Suprapubic skin (tissue), 4 donors: ENCODE measurements around the gene PROKR1. TPM values are rescaled to one million over a fixed set of nuclear protein-coding genes. Genes with fewer than 3 reads are reported as not detected.

Experiments used
- DNase-seq, 2 donors: peaks; one replicate each; pipeline ENCODE4 v3.0.0-alpha.2; 2019; ENCODE audit warnings: low spot score in 2 of 2
- H3K27ac ChIP-seq: fragments of 200-600 bp; sonication (generic); one replicate; pipeline ENCODE4 v1.5.1; 2019
- H3K27me3 ChIP-seq: fragments of 200-600 bp; sonication (generic); one replicate; pipeline ENCODE4 v1.5.1; 2019
- H3K36me3 ChIP-seq: fragments of 200-600 bp; sonication (generic); one replicate; pipeline ENCODE4 v1.5.1; 2019
- H3K4me1 ChIP-seq: fragments of 200-600 bp; sonication (generic); one replicate; pipeline ENCODE4 v1.5.1; 2019
- H3K4me3 ChIP-seq: fragments of 200-600 bp; sonication (generic); one replicate; pipeline ENCODE4 v1.5.1; 2019; ENCODE audit warnings: mild to moderate bottlenecking
- H3K9me3 ChIP-seq: fragments of 200-600 bp; sonication (generic); one replicate; pipeline ENCODE4 v1.5.1; 2019
- CTCF ChIP-seq, 2 donors: fragments of 200-600 bp in 1 of 2; fragments of 450-650 bp in 1 of 2; sonication (generic) in 1 of 2; IDR thresholded peaks; one replicate each; pipeline ENCODE4 v1.5.1; 2016 to 2019; ENCODE audit warnings: antibody characterized with exemption in 2 of 2, mild to moderate bottlenecking in 1 of 2, moderate library complexity in 1 of 2
- EP300 ChIP-seq: sonication (generic); formaldehyde crosslinking; IDR thresholded peaks from one replicate; pipeline ENCODE4 v1.6.1; 2017; ENCODE audit warnings: antibody characterized with exemption
- POLR2A ChIP-seq, 2 donors: fragments of 450-650 bp; IDR thresholded peaks; one replicate each; pipeline ENCODE4 v1.6.1; 2017; ENCODE audit warnings: antibody characterized with exemption in 2 of 2, mild to moderate bottlenecking in 2 of 2, moderate library complexity in 2 of 2
- POLR2AphosphoS5 ChIP-seq, 3 donors: sonication (generic); formaldehyde crosslinking; IDR thresholded peaks; one replicate each; pipeline ENCODE4 v1.6.1; 2017; ENCODE audit warnings: antibody characterized with exemption in 3 of 3
- WGBS: methylation state at CpG from one replicate; pipeline ENCODE4 v1.1.5; 2018; 5-methylcytosine and 5-hydroxymethylcytosine counted together
- total RNA-seq, 4 donors: library from RNA; depleted of rRNA; stranded (reverse); fragments of >200 nt; gene quantifications; one replicate each; pipeline ENCODE4 v1.1.0, GENCODE V29; 2016

Gene PROKR1
- total RNA-seq, 4 donors from 2014 or later = 0.13 to 0.24 TPM; not detected in 2

DNA sequence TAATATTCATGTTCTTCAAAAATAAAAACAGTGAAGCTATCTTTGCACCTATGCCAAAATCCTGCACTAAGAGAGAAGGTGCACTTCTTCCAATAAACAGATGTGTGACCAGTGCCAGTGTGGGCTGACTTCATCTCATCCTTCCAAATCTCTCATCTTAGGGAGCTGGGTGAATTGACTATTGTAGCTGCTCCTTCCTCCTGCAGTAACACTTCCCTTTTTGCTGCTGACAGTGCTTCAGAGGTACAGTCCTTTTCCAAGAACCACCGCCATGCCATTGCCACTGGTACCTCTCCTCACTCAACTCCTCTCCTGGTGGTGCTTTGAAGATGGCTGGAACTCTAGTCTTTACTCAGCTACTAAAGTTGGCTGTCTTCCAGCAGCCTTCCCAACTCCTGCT lies 49.1 kb downstream of the PROKR1 start:
- H3K27me3 ChIP-seq = no peaks in the 10 kb centered on the region
- no peaks in the 10 kb centered on the region for H3K9me3 ChIP-seq
- WGBS = 100% methylated on average over 1 of the region's 1 CpG
- TF ChIP-seq EP300 (no peak), POLR2AphosphoS5 (IDR thresholded peaks at IDR 0.05) (no peak), POLR2A (IDR thresholded peaks at IDR 0.05) (no peak), CTCF (IDR thresholded peaks at IDR 0.05) (no peak)
- no peak for DNase-seq
- H3K4me1 ChIP-seq = no peaks in the 10 kb centered on the region
- no peak overlapping the region for H3K4me3 ChIP-seq
- no peaks in the 10 kb centered on the region for H3K36me3 ChIP-seq
- no peak overlapping the region for H3K27ac ChIP-seq

- no peak overlapping the region for H3K27ac ChIP-seq
- no peaks in the 10 kb centered on the region for H3K36me3 ChIP-seq
- no peaks in the 10 kb centered on the region for H3K9me3 ChIP-seq
- 75% methylated on average over 2 of the region's 2 CpGs for WGBS
- H3K4me1 ChIP-seq = no peaks in the 10 kb centered on the region
- H3K27me3 ChIP-seq = no peaks in the 10 kb centered on the region
- no peak for DNase-seq
- no peak overlapping the region for H3K4me3 ChIP-seq
- TF ChIP-seq CTCF (IDR thresholded peaks at IDR 0.05) (no peak), POLR2AphosphoS5 (IDR thresholded peaks at IDR 0.05) (no peak), POLR2A (IDR thresholded peaks at IDR 0.05) (no peak)
Measured at GRCh38 chr2:68693951-68694350, 50.6 kb downstream of the PROKR1 start.

GRCh38 chr2:68695971-68696370 lies 52.6 kb downstream of the PROKR1 start:
- TF ChIP-seq POLR2AphosphoS5 (IDR thresholded peaks at IDR 0.05) (no peak), EP300 (no peak), POLR2A (IDR thresholded peaks at IDR 0.05) (no peak), CTCF (IDR thresholded peaks at IDR 0.05) (no peak)
- WGBS = 90% methylated on average over 4 of the region's 4 CpGs

GRCh38 chr2:68696554-68696953 lies 53.2 kb downstream of the PROKR1 start:
- no peak overlapping the region for H3K4me3 ChIP-seq
- TF ChIP-seq CTCF (IDR thresholded peaks at IDR 0.05) (no peak), EP300 (no peak), POLR2A (IDR thresholded peaks at IDR 0.05) (no peak)
- WGBS = 86% methylated on average over 2 of the region's 2 CpGs
- no peaks in the 10 kb centered on the region for H3K9me3 ChIP-seq
- H3K36me3 ChIP-seq = no peaks in the 10 kb centered on the region
- no peaks in the 10 kb centered on the region for H3K4me1 ChIP-seq
- no peak for DNase-seq
- H3K27me3 ChIP-seq = no peaks in the 10 kb centered on the region
- no peak overlapping the region for H3K27ac ChIP-seq

More at GRCh38 chr2:68695971-68696370, 52.6 kb downstream of the PROKR1 start:
- H3K9me3 ChIP-seq = no peaks in the 10 kb centered on the region
- H3K4me1 ChIP-seq = no peaks in the 10 kb centered on the region
- no peaks in the 10 kb centered on the region for H3K27me3 ChIP-seq
- no peak overlapping the region for H3K4me3 ChIP-seq
- DNase-seq = no peak
- no peak overlapping the region for H3K27ac ChIP-seq
- H3K36me3 ChIP-seq = no peaks in the 10 kb centered on the region

GRCh38 chr2:68698567-68699377 lies 55.4 kb downstream of the PROKR1 start:
- WGBS = 65% methylated on average over 4 of the region's 4 CpGs
- H3K27ac ChIP-seq = no peak overlapping the region
- DNase-seq = no peak
- H3K9me3 ChIP-seq = no peaks in the 10 kb centered on the region
- no peaks in the 10 kb centered on the region for H3K36me3 ChIP-seq
- peaks cover 2% of the 10 kb centered on the region for H3K27me3 ChIP-seq
- no peaks in the 10 kb centered on the region for H3K4me1 ChIP-seq
- H3K4me3 ChIP-seq = no peak overlapping the region
- TF ChIP-seq EP300 (no peak), POLR2A (IDR thresholded peaks at IDR 0.05) (no peak)
